WTC11 (cell line): ENCODE data around the gene FOXJ1. TPM values are rescaled to one million over a fixed set of nuclear protein-coding genes. Genes with fewer than 3 reads are reported as not detected.

ENCODE experiments used
- ATAC-seq: fragments of 200-7000 bp; cut with Tn5 transposase; 2 replicates; pipeline ENCODE4 v1.10.0; 2021; ENCODE audit warnings: mild to moderate bottlenecking, moderate library complexity
- CTCF ChIA-PET: fragments of 300-600 bp; sonication (Branson Sonifier 250); formaldehyde crosslinking; loops from one replicate; lab custom pipeline; 2021; ENCODE audit warnings: antibody characterized with exemption; lab: Charles Lee
- POLR2A ChIA-PET: fragments of 350-600 bp; sonication (Branson Sonifier 250); formaldehyde crosslinking; loops from one replicate; lab custom pipeline; 2021; ENCODE audit warnings: antibody characterized with exemption; lab: Charles Lee
- DNase-seq: peaks from one replicate; pipeline ENCODE4 v3.0.0; 2021; ENCODE audit warnings: low spot score
- H3K27ac Mint-ChIP-seq: 2 replicates; pipeline ENCODE4 v1.8.0; 2021; ENCODE audit warnings: mixed read lengths
- H3K27me3 Mint-ChIP-seq: 2 replicates; pipeline ENCODE4 v1.8.0; 2021; ENCODE audit warnings: low read depth, mild to moderate bottlenecking, moderate library complexity, mixed read lengths
- H3K36me3 Mint-ChIP-seq: 2 replicates; pipeline ENCODE4 v1.8.0; 2021; ENCODE audit warnings: mixed read lengths
- H3K4me1 Mint-ChIP-seq: 2 replicates; pipeline ENCODE4 v1.8.0; 2022; ENCODE audit warnings: mixed read lengths
- H3K4me3 Mint-ChIP-seq: 2 replicates; pipeline ENCODE4 v1.8.0; 2021; ENCODE audit warnings: mild to moderate bottlenecking, moderate library complexity, mixed read lengths
- H3K9me3 Mint-ChIP-seq: 2 replicates; pipeline ENCODE4 v1.8.0; 2021; ENCODE audit warnings: mixed read lengths
- ARID4B ChIP-seq: sonication (generic); formaldehyde crosslinking; IDR thresholded peaks from 2 replicates; pipeline ENCODE4 v1.8.0; 2023; ENCODE audit warnings: missing genetic modification reagents, mild to moderate bottlenecking, borderline replicate concordance
- ATF3 ChIP-seq: sonication (generic); formaldehyde crosslinking; conservative IDR thresholded peaks from 2 replicates; pipeline ENCODE4 v1.8.1; 2022; ENCODE audit warnings: mild to moderate bottlenecking, missing genetic modification reagents
- CREM ChIP-seq: sonication (generic); formaldehyde crosslinking; IDR thresholded peaks from 2 replicates; pipeline ENCODE4 v1.8.1; 2022; ENCODE audit warnings: mild to moderate bottlenecking, missing genetic modification reagents, moderate library complexity
- CTCF ChIP-seq: fragments of 200-600 bp; IDR thresholded peaks from 2 replicates; pipeline ENCODE4 v1.8.0; 2022; ENCODE audit warnings: antibody characterized with exemption
- E2F1 ChIP-seq: sonication (generic); formaldehyde crosslinking; IDR thresholded peaks from 2 replicates; pipeline ENCODE4 v1.8.0; 2022; ENCODE audit warnings: mild to moderate bottlenecking, missing genetic modification reagents
- FOXK1 ChIP-seq: sonication (generic); formaldehyde crosslinking; IDR thresholded peaks from 2 replicates; pipeline ENCODE4 v1.8.0; 2022; ENCODE audit warnings: mild to moderate bottlenecking, moderate library complexity, missing genetic modification reagents
- GABPB1 ChIP-seq: sonication (generic); formaldehyde crosslinking; IDR thresholded peaks from 2 replicates; pipeline ENCODE4 v1.8.1; 2023; ENCODE audit warnings: mild to moderate bottlenecking, missing genetic modification reagents
- GTF2I ChIP-seq: fragments of 250-450 bp; sonication (Bioruptor Pico); conservative IDR thresholded peaks from 2 replicates; pipeline ENCODE4 v1.4.0; 2021; ENCODE audit warnings: mild to moderate bottlenecking
- JUN ChIP-seq: sonication (generic); formaldehyde crosslinking; IDR thresholded peaks from 2 replicates; pipeline ENCODE4 v1.8.0; 2023; ENCODE audit warnings: mild to moderate bottlenecking, missing genetic modification reagents
- PRDM15 ChIP-seq: sonication (generic); formaldehyde crosslinking; IDR thresholded peaks from 2 replicates; pipeline ENCODE4 v1.8.0; 2022; ENCODE audit warnings: missing genetic modification reagents
- TEAD1 ChIP-seq: sonication (generic); formaldehyde crosslinking; IDR thresholded peaks from 2 replicates; pipeline ENCODE4 v1.8.0; 2022; ENCODE audit warnings: mild to moderate bottlenecking, missing genetic modification reagents
- ZNF219 ChIP-seq: sonication (generic); formaldehyde crosslinking; IDR thresholded peaks from 2 replicates; pipeline ENCODE4 v1.8.0; 2023; ENCODE audit warnings: missing genetic modification reagents, mild to moderate bottlenecking, borderline replicate concordance
- ZNF263 ChIP-seq: sonication (generic); formaldehyde crosslinking; IDR thresholded peaks from 2 replicates; pipeline ENCODE4 v1.8.1; 2022; ENCODE audit warnings: low read depth, mild to moderate bottlenecking, moderate library complexity, missing genetic modification reagents
- ZNF416 ChIP-seq: fragments of 250-450 bp; sonication (Bioruptor Pico); IDR thresholded peaks from 2 replicates; pipeline ENCODE4 v1.9.0; 2021; ENCODE audit warnings: mild to moderate bottlenecking, inconsistent platforms
- ZNF671 ChIP-seq: fragments of 250-450 bp; sonication (Bioruptor Pico); IDR thresholded peaks from 2 replicates; pipeline ENCODE4 v1.8.0; 2021; ENCODE audit warnings: mild to moderate bottlenecking
- ZSCAN18 ChIP-seq: fragments of 250-450 bp; sonication (Bioruptor Pico); IDR thresholded peaks from 2 replicates; pipeline ENCODE4 v2.1.2; 2022; ENCODE audit warnings: mild to moderate bottlenecking, moderate library complexity
- total RNA-seq: library from RNA; stranded (reverse); gene quantifications from 3 replicates; pipeline ENCODE4 v1.2.3, GENCODE V29; 2021

Gene FOXJ1
- total RNA-seq, 1 experiment from 2014 or later: 11.8 TPM

GRCh38 chr17:76151896-76152454, 10.9 kb upstream of the FOXJ1 start:
- POLR2A ChIA-PET: interaction anchor here (0.5 kb wide), 1 partner anchor 338 kb away, joined by 4 read pairs; no protein-coding TSS in a partner anchor
- Mint-ChIP-seq H3K36me3 (no peaks in the 10 kb centered on the region), H3K27me3 (no peaks in the 10 kb centered on the region), H3K4me3 (no peak overlapping the region), H3K4me1 (peaks cover 37% of the 10 kb centered on the region)
- no peak for ATAC-seq
- no peak for DNase-seq
- TF ChIP-seq ZNF416 (CRISPR knock-in tag): no peak
- TF ChIP-seq ARID4B (CRISPR knock-in tag): no peak
- TF ChIP-seq E2F1 (CRISPR knock-in tag): no peak
- TF ChIP-seq FOXK1 (CRISPR knock-in tag): no peak
- TF ChIP-seq ZNF671 (CRISPR knock-in tag): no peak
- TF ChIP-seq JUN (CRISPR knock-in tag): no peak
- no peak for TF ChIP-seq ZNF263 (CRISPR knock-in tag)
- no peak for TF ChIP-seq PRDM15 (CRISPR knock-in tag)
- no peak for TF ChIP-seq ZNF219 (CRISPR knock-in tag)
- TF ChIP-seq CREM: no peak
- TF ChIP-seq TEAD1 (CRISPR knock-in tag): no peak
- TF ChIP-seq GABPB1 (CRISPR knock-in tag): no peak
- TF ChIP-seq, all 79 proteins: peak for 0
- CTCF ChIA-PET: interaction anchor here (0.9 to 4.6 kb wide), 18 partner anchors 9 to 152 kb away, joined by 3 to 68 read pairs (median 6); partner anchors contain the start of genes CDK3 and FOXJ1
- no peaks in the 10 kb centered on the region for H3K9me3 Mint-ChIP-seq
- no peak overlapping the region for H3K27ac Mint-ChIP-seq

- Mint-ChIP-seq H3K36me3 (no peaks in the 10 kb centered on the region), H3K4me3 (no peak overlapping the region), H3K27ac (no peak overlapping the region), H3K9me3 (no peaks in the 10 kb centered on the region), H3K27me3 (no peaks in the 10 kb centered on the region; the same call in 1 of the 2 replicates), H3K4me1 (peaks cover 35% of the 10 kb centered on the region)
- no peak for TF ChIP-seq GABPB1 (CRISPR knock-in tag)
- TF ChIP-seq CTCF: no peak
- no peak for TF ChIP-seq ATF3
- no peak for TF ChIP-seq ZSCAN18
- TF ChIP-seq GTF2I (CRISPR knock-in tag): no peak
- TF ChIP-seq E2F1 (CRISPR knock-in tag): no peak
- no peak for TF ChIP-seq CREM
- ATAC-seq (no peak), DNase-seq (no peak)
- ChIA-PET CTCF (interaction anchor here (0.9 to 4.6 kb wide), 9 partner anchors 8 to 151 kb away, joined by 3 to 68 read pairs (median 4); partner anchors contain the start of gene CDK3), POLR2A (no interaction called here)
Observed at GRCh38 chr17:76150712-76151622, 9.9 kb upstream of the FOXJ1 start.
